Prostate gland (tissue), 2 donors: ENCODE data around the gene ATXN10.

Experiments used
- CTCF ChIP-seq, 4 experiments: fragments of 200-600 bp in 2 of 4; fragments of 450-650 bp in 2 of 4; sonication (generic) in 2 of 4; IDR thresholded peaks; 1 replicate in 3 of 4; 2 replicates in 1 of 4; pipeline ENCODE4 v1.5.1; 2016 to 2019; ENCODE audit warnings: antibody characterized with exemption in 4 of 4, mild to moderate bottlenecking in 2 of 4, moderate library complexity in 2 of 4
- POLR2A ChIP-seq: fragments of 450-650 bp; IDR thresholded peaks from one replicate; pipeline ENCODE4 v1.6.1; 2016; ENCODE audit warnings: antibody characterized with exemption, mild to moderate bottlenecking

DNA sequence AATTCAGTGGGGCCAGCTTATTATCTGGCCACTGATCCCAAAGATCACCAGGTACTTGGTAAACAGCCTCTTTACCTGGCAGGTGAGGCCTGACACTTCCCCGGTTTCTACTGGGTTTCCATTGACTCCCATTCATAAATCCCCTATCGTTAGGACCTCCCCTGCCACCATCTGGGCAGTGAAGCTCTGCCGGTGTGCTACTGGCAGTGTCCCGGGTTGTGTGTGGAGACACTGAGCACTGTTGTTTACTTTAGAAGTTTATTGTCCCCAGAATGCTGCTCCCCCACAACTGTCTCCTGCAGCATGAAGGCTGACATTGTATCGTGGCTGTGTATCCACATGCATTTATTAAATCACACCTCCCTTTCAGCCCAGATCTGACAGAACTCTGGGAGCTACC lies 162.6 kb downstream of the ATXN10 start:
- TF ChIP-seq CTCF (IDR thresholded peaks at IDR 0.05) = no peak
- TF ChIP-seq POLR2A = no peak
